ENCODE data around the gene GDI1. TPM values are rescaled to one million over a fixed set of nuclear protein-coding genes. Genes with fewer than 3 reads are reported as not detected.

Gene GDI1
- total and polyA plus RNA-seq, 2 of the 8 experiments (the other 6 are each of a cell fraction or from before 2014, with no cell fraction given), result 83.1 to 136 TPM

DNA sequence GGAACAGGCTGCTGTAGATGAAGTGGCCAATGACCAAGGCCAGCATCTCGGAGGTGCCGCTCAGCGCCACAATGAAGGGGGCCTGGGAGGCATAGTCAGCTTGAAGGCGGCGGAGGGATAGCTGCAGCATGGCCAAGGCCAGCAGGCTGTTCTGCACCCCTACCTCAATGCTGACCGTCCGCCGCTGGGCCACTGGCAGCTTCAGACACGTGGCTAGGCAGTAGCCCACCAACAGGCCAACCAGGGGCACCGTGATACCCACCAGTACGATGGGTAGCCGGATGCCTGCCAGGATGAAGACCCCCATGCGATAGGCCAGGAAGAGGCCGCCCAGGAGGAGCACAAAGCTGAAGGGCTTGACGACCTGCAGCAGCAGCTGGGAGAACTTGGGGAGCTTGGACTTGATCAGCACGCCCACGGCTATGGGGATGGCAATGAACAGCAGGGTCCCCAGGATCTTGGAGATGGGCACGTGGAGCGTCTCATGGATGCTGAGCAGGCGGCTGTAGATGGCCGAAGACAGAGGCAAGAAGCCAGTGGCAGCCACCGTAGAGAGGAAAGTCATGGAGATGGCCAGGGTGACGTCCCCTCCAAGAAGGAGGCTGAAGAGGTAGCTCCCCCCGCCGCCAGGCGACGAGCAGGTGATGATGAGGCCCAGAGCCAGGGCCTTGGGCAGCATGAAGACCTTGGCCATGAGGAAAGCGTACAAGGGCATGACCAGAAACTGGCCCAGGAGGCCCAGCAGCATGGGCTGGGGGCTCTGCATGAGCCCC is 50.8 kb downstream of the GDI1 start (continued):
- TF ChIP-seq ZNF274 (IDR thresholded peaks at IDR 0.05; ENCODE audit: borderline replicate concordance, extremely low read depth, low read length) (no peak), TAF7 (optimal IDR thresholded peaks at IDR 0.05; ENCODE audit: borderline replicate concordance, low read depth, low read length) (no peak), SP1 (IDR thresholded peaks at IDR 0.05; ENCODE audit: low read depth, low read length) (no peak), EP300 (IDR thresholded peaks at IDR 0.05; ENCODE audit: borderline replicate concordance in 1 of 2, low read depth in 2 of 2, low read length in 2 of 2) (no peak), EZH2 (IDR thresholded peaks at IDR 0.05; ENCODE audit: low read depth, low read length, severe bottlenecking) (no peak), CBX5 (IDR thresholded peaks at IDR 0.05; ENCODE audit: low read depth, low read length) (no peak), KDM5A (IDR thresholded peaks at IDR 0.05; ENCODE audit: low read length) (no peak), RAD21 (IDR thresholded peaks at IDR 0.05 in 1 of 2, conservative IDR thresholded peaks at IDR 0.05 in 1 of 2; ENCODE audit: low read depth in 2 of 2, low read length in 2 of 2) (no peak), E2F6 (IDR thresholded peaks at IDR 0.05) (no peak)

Data from H1 (cell line).